Activated T-cell treated with anti-CD3 and anti-CD28 coated beads for 24 hours (primary cell): Measurements from ENCODE around the gene HMGB3.
"Not testable (repeated sequence)": the region's sequence is repeated elsewhere in the genome, so short reads cannot be mapped to it uniquely, and the experiment has no call there.

ENCODE experiments used
- DNase-seq: peaks from one replicate; pipeline ENCODE4 v3.0.0-alpha.2; 2020; ENCODE audit warnings: low read depth

The HMGB3 gene

GRCh38 chrX:150982788-150983520 lies at the start of gene HMGB3:
Gene HMGB3 (plus strand): TSS chrX:150983335. CDS start chrX:150985600, 2,265 bp downstream.
- DNase-seq, result peak; percentile 74

- DNase-seq, result no peak
These were observed 49.2 kb upstream of the HMGB3 start for GRCh38 chrX:150933945-150934350.

GRCh38 chrX:150934453-150934852 lies 48.7 kb upstream of the HMGB3 start:
- DNase-seq, result no peak

GRCh38 chrX:150935467-150935866 lies 47.7 kb upstream of the HMGB3 start:
- no peak for DNase-seq

GRCh38 chrX:150936556-150936955 lies 46.6 kb upstream of the HMGB3 start:
- no peak for DNase-seq

GRCh38 chrX:150940844-150941495 lies 42.2 kb upstream of the HMGB3 start:
- DNase-seq, result no peak

- DNase-seq, result no peak
These were observed 41.6 kb upstream of the HMGB3 start for GRCh38 chrX:150941580-150941979.

- no peak for DNase-seq
These were observed 40.1 kb upstream of the HMGB3 start for GRCh38 chrX:150942942-150943594.

- no peak for DNase-seq
These were observed 38.9 kb upstream of the HMGB3 start for GRCh38 chrX:150944233-150944632.

- no peak for DNase-seq
These were observed 28.2 kb upstream of the HMGB3 start for GRCh38 chrX:150954951-150955350.

GRCh38 chrX:150955590-150955989 lies 27.5 kb upstream of the HMGB3 start:
- DNase-seq, result no peak

- DNase-seq, result no peak
These were observed 25.0 kb upstream of the HMGB3 start for GRCh38 chrX:150958177-150958576.

GRCh38 chrX:150959557-150959956 lies 23.6 kb upstream of the HMGB3 start:
- no peak for DNase-seq

- DNase-seq, result no peak
These were observed 21.5 kb upstream of the HMGB3 start for GRCh38 chrX:150961631-150962030.

- DNase-seq, result not testable (repeated sequence)
These were observed 18.7 kb upstream of the HMGB3 start for GRCh38 chrX:150964416-150964815.

- DNase-seq, result no peak
These were observed 16.9 kb upstream of the HMGB3 start for GRCh38 chrX:150966235-150966634.

GRCh38 chrX:150966742-150967141 lies 16.4 kb upstream of the HMGB3 start:
- DNase-seq, result no peak

- no peak for DNase-seq
These were observed 15.3 kb upstream of the HMGB3 start for GRCh38 chrX:150967786-150968185.

- DNase-seq, result no peak
These were observed 14.0 kb upstream of the HMGB3 start for GRCh38 chrX:150968862-150969720.

GRCh38 chrX:150972450-150972849 lies 10.7 kb upstream of the HMGB3 start:
- no peak for DNase-seq

GRCh38 chrX:150975655-150976390 lies 7.3 kb upstream of the HMGB3 start:
- no peak for DNase-seq
